Esophagus muscularis mucosa (tissue), 3 donors: ENCODE measurements around the gene TNFSF12.

Experiments
- POLR2AphosphoS5 ChIP-seq, 2 donors: sonication (generic); formaldehyde crosslinking; IDR thresholded peaks; one replicate each; pipeline ENCODE4 v1.6.1; 2017; ENCODE audit warnings: antibody characterized with exemption in 2 of 2
- TF ChIP-seq, protein P1 (sequence below), 3 experiments: fragments of 200-600 bp in 2 of 3; fragments of 450-650 bp in 1 of 3; sonication (generic) in 2 of 3; IDR thresholded peaks; one replicate each; pipeline ENCODE4 v1.5.1; 2017 to 2019; ENCODE audit warnings: antibody characterized with exemption in 3 of 3, mild to moderate bottlenecking in 2 of 3, moderate library complexity in 1 of 3

DNA sequence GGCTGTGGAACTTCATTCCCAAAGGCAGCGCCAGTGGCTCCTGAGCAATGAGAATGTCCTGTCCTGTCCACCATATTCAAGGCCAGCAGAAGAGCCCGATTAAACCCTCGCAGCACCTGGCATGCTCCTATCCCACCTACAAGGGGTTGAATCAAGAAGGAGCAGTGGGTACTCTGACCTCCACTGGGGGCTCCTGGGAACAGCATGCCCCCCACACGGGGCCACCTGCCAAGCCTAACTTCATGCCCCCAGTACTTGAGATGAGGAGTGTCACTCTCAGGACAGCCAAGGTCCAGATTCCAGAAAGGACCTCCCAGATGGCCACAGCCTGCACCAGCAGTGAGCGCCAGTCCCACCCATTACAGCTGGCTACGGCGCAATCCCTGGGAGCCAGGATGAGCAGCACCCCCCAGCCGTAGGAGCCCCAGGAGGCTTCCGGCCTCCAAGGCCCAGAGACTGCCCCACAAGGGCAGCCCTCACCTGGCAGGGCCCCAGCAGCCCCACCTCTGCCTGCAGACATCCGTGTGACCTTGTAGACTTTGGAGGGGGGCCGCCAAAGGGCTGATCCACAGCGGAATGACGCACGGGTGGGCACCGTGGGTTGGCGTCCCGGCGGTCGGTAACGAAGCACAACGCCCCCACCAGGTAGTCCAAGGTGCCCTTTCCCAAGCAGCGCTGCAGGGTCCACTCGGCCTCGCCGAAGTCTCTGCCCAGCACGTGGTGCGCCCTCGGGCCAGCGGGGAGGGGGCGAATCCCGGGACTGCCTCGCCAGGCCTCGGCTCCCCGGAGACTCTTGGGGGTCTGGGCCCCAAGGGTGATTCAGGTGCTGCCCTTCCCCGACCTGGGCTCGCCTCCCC is 33.8 kb downstream of the TNFSF12 start:
- TF ChIP-seq, protein P1, sequence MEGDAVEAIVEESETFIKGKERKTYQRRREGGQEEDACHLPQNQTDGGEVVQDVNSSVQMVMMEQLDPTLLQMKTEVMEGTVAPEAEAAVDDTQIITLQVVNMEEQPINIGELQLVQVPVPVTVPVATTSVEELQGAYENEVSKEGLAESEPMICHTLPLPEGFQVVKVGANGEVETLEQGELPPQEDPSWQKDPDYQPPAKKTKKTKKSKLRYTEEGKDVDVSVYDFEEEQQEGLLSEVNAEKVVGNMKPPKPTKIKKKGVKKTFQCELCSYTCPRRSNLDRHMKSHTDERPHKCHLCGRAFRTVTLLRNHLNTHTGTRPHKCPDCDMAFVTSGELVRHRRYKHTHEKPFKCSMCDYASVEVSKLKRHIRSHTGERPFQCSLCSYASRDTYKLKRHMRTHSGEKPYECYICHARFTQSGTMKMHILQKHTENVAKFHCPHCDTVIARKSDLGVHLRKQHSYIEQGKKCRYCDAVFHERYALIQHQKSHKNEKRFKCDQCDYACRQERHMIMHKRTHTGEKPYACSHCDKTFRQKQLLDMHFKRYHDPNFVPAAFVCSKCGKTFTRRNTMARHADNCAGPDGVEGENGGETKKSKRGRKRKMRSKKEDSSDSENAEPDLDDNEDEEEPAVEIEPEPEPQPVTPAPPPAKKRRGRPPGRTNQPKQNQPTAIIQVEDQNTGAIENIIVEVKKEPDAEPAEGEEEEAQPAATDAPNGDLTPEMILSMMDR (IDR thresholded peaks at IDR 0.05) = no peak
- no peak for TF ChIP-seq POLR2AphosphoS5 (IDR thresholded peaks at IDR 0.05)
